NCI-H774 (cell line): ENCODE data around the gene CNNM1.

Experiments used
- DNase-seq: peaks from one replicate; lab custom pipeline; 2025; lab: John Stamatoyannopoulos, UW

CNNM1 gene

DNA sequence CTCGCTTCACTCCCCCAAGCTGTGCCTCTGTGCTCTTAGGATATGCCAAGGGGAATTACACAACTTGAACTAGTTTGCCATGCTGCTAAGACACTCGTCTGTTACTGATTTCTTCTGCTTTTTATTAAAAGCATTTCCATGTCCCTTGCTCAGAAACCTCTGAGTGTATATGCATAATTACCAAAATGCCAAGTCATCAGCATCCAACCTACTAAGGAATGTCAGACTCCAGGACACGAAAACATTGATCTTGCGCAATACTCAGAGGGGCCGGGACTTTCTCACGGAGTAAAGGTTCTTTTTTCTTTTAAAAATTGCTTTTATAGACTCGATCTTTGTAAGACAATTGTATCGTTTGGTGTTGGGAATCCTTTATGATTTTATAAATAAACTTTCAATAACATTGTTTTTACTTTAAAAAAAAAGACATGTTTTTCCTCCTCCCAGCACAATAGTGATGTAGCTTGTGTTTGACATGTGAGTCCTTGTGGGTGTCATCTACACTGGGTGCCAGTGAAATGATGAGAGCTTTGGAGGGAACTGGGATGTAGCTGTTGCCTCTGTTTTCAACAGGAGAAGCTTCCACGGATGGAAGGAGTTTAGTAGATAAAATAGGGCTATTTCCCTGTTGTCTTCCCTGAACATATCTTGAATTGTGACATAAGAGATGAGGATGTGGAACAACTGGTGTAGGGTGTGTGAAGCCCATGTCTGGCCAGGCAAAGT is 43.6 kb downstream of the CNNM1 start:
- DNase-seq = no peak

- DNase-seq = no peak
Observed at GRCh38 chr10:99374526-99374925, 45.4 kb downstream of the CNNM1 start.

- DNase-seq = no peak
Observed at GRCh38 chr10:99374972-99375371, 45.8 kb downstream of the CNNM1 start.

GRCh38 chr10:99375426-99375825 is 46.3 kb downstream of the CNNM1 start:
- no peak for DNase-seq

- no peak for DNase-seq
Observed at GRCh38 chr10:99382176-99382575, 53.0 kb downstream of the CNNM1 start.

DNA sequence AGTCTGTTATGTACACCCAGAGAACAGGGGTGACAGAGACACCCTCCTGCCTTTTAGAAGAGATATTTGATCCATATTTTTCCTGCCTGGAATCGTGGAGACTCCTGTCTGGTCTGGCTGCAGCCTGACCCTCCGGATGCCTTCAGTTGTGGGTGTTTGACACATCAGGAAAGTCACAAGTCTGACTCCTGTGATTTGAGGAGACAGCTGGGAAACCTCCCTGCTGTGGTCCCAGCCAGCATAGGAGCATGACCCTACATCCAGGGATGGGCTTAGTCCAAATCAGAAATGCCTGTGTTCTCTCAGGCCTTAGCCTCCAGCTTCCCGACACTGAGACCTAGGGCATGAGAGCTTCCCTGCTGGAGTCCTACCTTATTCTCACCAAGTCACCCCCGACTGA is 57.9 kb downstream of the CNNM1 start:
- no peak for DNase-seq

DNA sequence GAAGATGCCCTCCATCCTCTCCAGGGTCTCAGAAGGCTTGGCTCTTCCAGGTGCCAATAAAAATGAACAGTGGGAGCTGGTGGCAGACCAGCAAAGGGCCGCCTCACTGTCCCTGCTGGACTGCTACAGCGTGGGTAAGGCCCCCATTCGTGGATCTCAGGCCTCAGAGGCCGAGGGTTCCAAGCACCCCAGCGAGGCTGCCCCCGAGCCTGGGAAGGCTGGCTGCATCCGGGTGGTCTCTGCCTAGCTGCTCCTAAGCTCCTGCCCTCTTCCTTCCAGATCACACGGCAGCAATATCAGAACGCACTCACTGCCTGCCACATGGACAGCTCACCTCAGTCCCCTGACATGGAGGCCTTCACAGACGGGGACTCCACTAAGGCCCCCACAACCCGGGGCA is 58.4 kb downstream of the CNNM1 start:
- DNase-seq = no peak

DNA sequence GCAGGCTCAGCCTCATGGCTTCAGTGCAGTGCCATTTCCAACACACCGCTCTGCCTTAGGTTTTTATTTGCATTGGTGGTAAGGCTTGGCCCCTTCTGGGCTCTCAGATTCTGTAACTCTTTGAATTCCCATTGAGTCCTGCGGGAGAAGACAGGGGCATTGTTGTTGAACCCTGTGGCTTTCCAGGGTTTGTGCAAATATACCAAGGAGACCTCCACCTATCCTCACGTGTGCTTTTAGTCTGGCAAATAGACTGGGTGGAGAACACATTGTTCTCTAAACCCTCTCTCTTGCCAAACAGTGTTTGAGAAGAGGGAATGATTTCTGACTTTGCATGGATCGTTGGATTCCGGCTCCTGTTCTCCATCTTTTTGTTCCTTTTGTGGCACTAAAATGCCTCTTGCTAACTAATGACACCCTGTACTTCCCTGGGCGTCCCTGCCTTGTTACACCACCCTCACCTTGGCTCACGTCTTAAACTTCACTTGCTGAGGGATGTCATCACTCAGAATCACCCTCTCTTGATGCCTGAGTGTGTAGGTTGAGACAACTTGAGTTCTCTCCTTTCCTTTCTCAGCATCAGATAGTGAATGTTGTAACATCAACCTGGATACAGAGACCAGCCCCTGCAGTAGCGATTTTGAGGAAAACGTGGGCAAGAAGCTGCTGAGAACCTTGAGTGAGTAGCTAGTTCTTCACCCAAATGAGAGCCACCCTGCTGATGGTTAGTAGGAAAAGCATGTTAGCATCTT is 60.7 kb downstream of the CNNM1 start:
- DNase-seq = no peak

DNA sequence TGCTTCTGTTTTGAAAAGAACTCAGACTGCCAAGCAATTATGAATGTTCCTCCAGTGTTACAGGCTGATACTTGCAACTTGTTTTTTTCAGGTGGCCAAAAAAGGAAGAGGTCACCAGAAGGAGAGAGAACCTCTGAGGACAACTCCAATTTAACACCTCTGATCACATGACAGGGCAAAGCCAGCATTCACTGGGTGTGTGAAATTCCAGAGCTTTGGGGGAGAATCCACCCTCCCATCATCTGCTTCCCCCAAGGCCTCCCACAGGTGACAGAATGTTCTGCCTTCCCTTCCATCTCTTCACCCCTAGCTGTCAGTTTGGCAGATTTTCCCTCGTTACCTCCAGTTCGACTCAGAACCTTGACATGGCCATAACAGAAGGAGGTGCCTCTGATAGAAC is 62.2 kb downstream of the CNNM1 start:
- DNase-seq = no peak

DNA sequence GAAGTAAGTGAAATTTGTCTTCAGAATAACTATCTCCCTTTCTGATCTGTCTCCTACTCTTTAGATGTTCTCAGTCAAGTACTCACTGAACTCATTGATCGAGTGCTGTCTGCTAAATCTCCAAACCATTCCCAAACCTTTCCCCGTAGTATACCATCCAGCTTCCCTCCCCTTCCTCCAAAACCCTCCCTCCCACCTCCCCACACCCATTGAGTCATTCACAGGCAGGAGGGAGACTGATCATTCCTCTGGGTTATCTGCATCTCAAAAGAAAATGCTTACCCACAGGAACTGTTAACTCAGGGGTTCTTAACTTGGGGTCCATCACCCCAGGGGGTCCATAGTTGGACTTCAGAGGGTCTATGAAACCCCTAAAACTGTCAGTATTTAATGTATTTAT is 63.9 kb downstream of the CNNM1 start:
- no peak for DNase-seq

DNA sequence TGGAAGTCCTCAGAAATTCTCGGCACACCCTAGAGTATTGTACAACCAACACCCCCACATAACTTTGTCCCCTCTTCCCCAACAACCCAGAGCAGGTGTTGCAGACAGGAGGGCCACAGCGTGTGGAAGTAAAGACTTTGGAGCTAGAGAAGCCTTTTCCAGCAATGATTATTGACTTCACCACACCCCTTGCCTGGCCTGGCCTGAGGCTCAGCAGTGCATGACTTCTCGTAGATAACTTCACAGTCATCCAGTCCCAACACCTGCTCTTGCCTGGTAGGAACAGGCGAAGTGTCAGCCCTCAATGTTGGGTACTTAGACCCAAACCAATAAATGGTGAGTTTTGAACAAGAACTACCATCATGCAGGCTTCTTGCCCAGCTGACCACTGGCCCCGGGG is 64.5 kb downstream of the CNNM1 start:
- no peak for DNase-seq

GRCh38 chr10:99394256-99394655 is 65.1 kb downstream of the CNNM1 start:
- no peak for DNase-seq

GRCh38 chr10:99394761-99395386 is 65.7 kb downstream of the CNNM1 start:
- DNase-seq = no peak

GRCh38 chr10:99395750-99396445 is 66.7 kb downstream of the CNNM1 start:
- DNase-seq = no peak

- DNase-seq = no peak
Observed at GRCh38 chr10:99396471-99396870, 67.3 kb downstream of the CNNM1 start.

DNA sequence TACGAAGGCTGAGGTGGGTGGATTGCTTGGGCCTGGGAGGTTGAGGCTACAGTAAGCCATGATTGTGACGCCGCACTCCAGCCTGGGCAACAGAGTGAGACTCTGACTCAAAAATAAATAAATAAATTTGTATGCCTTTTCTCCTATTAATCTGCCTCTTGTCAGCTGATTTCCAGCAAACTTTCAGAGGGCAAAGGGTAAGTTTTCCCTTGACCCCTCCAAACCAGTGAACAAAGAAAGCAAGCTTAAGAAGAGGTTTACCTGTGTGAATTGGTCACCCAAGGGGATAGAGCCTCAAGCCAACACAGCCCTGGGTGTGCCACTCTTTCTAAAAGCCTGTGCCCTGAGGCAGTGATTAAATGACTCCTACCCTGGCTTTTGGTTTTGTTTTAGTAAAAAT is 70.5 kb downstream of the CNNM1 start:
- DNase-seq = no peak

DNA sequence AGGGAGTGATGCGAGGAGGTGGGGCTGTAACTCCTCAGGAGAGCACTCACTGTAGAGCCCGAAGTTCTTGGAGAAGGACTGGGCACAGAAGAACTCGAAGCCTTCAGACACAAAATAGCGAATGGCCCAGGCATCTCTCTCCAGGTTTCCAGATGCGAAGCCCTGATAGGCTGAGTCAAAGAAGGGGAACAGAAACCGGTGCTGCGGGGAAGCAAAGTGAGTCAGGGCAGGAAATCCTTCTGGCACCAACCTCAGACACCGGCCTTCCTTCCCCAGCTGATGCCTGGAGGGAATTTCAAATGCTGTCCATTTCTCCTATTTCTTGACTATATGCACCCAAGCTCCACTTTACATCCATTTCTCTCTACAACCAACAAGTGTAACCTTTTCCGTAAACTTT is 74.5 kb downstream of the CNNM1 start:
- no peak for DNase-seq

DNA sequence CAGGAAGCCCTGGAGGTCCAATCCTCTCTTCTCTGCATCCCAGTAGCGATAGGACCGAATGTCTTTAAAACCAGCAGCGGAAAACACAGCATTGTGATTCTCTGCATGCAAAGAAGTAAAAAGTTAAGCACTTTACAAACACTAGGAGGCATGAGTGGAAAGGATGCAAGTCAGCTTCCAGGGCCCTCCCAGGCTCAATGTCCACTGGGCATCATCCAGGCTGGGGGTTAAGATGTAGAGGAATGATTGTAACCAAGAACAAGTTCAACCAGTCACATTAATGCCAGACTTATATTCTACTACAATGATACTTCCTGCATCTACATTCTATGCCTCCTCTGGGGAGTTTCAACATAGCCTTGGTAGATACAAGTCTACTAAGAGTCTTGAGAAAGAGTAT is 77.0 kb downstream of the CNNM1 start:
- DNase-seq = no peak

DNA sequence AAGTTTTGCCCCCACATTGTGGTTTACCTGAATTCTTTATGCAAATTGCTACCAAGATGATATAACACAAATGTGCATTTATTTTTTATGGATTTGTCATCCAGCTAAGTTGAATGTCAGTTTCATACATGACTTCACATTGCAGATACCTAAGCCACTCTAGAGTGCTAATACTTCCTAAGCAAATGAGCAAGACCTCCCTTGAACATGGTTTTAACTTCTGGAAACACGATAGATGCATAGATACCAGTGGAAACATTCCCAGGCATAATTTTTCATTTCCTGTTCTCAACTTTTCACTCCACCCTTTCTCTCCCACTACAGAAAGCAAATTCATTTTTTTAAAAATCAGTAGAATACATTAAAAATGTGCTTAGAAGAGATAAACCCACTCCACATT is 81.0 kb downstream of the CNNM1 start:
- DNase-seq = no peak

GRCh38 chr10:99410876-99411275 is 81.7 kb downstream of the CNNM1 start:
- no peak for DNase-seq

- no peak for DNase-seq
Observed at GRCh38 chr10:99411546-99411945, 82.4 kb downstream of the CNNM1 start.

DNA sequence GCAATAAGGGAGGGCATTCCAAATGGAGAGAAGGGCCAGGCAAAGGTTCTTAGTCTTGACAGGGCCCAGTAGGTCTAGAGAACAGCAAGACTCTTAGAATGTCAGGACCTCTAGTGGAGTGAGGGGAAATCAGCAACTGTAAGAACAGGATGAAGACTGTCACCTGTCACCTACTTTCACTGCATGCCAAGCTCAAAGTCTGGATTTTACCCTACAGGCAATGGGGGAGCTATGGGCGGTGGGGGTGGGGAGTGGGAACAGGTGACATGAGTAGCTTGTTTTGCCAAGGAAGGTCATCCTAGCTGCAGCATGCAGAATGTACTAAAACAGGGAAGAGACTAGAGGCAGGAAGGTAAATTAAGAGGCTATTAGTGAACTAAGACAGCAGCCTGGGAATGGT is 82.9 kb downstream of the CNNM1 start:
- DNase-seq = no peak
